ENCODE measurements around the gene FLACC1.

GRCh38 chr2:201248288-201248844 lies 108.8 kb downstream of the FLACC1 start:
- TF ChIP-seq CTCF (optimal IDR thresholded peaks at IDR 0.05 in 1 of 3, IDR thresholded peaks at IDR 0.05 in 1 of 3, conservative IDR thresholded peaks at IDR 0.05 in 1 of 3; ENCODE audit: extremely low read depth in 1 of 3, insufficient read depth in 2 of 3, low read length in 3 of 3) (no peak), EZH2 (IDR thresholded peaks at IDR 0.05; ENCODE audit: low read length) (no peak)

Measured in keratinocyte (primary cell).